Right renal pelvis (tissue), 4 donors: ENCODE results near the gene CSF3. TPM values are rescaled to one million over a fixed set of nuclear protein-coding genes. Genes with fewer than 3 reads are reported as not detected.

ENCODE experiments used
- DNase-seq, 4 donors: peaks; one replicate each; pipeline ENCODE4 v3.0.0-alpha.2; 2013; ENCODE audit warnings: low read depth in 4 of 4, low spot score in 3 of 4, missing footprints in 1 of 4
- polyA plus RNA-seq, 4 donors: library from polyadenylated mRNA; unstranded; fragments of 120-200 nt; gene quantifications; one replicate each; pipeline ENCODE4 v1.2.1, GENCODE V29; 2013; ENCODE audit not compliant: insufficient read length in 4 of 4

Gene CSF3
- polyA plus RNA-seq, 4 donors, result not detected

DNA sequence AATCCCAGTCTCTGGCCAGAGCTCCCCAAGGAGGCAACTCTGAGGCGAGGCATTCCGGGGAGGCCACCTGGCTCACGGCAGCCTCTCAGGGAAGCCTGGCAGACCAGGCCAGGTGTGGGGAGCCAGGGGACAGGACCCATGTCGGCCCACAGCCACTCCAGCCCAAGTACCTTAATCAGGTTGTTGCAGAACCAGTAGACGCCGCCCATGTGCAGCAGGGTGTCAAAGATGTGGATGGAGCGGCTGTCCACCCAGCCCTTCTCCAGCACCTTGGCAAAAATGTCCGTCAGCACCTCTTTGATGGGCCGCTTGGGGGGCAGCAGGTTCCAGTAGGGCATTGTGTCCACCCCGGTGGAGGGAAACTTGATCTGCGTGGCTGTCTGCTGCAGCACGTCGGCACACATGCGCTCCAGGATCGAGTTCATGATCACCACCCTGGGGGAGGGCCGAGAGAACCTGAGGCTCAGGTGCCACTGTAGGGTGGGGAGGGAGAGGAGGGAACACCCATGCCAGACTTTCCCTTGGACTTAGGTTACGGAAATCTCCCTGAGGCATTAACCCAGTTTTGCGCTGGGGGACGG lies 7.8 kb downstream of the CSF3 start:
- DNase-seq, result no peak

DNA sequence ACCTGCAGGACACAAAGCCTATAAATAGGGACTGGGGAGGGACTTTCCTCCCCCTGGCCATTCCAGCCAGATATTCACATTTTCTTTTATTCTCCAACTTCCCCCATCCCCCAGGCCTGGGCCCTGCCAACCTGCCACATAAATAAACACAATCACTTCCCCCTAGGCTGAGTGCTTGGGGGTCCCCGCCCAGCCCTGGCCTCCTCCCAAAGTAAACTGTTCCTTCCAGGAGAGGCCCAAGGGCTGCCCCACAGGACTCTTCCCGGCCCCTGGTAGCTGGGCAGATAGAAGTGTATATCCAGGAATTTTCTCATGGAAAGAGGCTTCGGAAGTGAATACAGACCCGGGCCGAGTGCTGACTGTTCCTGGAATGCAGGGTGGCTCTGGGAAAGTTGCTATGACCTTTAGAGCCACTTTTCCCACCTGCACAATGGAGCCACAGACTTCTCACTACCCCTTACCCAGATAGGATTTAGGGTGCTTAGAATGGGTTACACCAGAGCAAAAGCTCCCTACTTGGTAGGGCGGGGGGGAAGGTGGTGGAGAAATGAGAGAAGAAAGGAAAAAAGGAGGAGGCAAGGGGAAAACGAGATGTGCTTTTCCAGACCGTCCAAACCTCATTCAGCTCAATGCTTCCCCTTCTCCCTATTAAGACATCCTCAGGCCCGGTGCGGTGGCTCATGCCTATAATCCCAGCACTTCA lies 8.5 kb downstream of the CSF3 start:
- DNase-seq, result no peak

DNA sequence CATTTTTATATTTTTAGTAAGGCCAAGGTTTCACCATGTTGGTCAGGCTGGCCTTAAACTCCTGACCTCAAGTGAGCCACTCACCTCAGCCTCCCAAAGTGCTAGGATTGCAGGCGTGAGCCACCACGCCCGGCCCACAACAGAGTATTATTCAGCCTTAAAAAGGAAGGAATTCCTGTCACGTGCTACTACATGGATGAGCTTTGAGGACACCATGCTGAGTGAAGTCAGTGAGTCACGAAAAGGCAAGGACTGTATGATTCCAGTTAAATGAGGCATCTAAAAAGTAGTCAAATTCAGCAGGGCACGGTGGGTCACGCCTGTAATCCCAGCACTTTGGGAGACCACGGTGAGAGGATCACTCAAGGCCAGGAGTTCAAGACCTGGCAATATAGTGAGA lies 9.7 kb downstream of the CSF3 start:
- DNase-seq, result no peak

DNA sequence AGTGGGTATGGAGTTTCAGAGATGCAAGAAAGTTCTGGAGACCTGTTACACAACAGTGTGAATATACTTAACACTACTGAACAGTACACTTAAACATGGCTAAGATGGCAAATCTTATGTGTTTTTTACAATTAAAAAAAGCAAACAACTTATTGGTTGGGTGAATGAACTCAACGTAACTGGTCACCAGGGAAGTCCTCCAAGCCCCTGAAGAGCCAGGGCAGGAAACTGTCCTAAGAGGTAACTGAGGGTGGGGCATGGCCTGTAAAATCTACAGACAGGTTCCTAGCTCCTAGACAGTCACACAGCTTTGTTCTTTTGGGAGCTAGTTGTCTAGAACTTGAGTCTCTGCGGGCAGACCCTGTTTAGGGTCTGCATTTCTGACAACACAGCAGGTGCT lies 10.3 kb downstream of the CSF3 start:
- no peak for DNase-seq

DNA sequence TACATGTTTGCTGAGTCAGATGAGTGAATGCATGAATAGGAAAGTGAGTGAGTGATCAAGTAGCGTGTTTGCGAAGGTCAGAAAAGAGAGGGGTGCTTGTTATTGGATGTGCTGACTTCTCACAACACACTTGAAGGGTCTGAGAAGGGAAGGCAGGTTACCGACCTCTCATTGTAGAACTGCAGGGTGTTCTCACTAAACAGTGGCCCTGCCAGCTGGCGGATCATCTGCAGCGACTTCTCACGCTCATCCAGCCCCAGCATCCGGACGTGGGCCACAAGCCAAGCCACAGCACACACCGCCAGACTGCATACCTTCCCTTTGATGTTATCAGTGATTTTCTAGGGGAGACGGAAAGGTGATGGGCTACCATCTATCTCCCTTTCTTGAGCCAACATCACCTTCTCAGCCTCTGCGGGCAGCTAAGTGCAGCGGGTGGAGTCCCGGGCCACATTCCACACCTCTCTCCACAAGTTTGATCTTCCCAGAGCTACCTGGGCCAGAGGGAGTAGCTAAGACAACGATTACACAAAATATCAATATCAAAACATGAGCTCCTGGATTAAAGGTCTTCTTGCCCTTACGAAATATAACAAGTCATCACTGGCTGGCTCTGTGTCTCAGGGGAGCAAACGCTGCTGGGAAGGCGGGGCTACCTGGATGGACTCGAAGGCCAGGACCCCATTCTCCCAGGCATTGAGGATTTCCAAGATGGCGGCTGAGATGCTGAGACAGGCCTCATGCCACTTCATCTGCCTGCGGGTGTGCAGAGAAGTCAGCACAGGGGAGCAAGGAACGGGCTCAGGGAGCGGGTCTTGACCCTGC lies 11.0 kb downstream of the CSF3 start:
- no peak for DNase-seq

DNA sequence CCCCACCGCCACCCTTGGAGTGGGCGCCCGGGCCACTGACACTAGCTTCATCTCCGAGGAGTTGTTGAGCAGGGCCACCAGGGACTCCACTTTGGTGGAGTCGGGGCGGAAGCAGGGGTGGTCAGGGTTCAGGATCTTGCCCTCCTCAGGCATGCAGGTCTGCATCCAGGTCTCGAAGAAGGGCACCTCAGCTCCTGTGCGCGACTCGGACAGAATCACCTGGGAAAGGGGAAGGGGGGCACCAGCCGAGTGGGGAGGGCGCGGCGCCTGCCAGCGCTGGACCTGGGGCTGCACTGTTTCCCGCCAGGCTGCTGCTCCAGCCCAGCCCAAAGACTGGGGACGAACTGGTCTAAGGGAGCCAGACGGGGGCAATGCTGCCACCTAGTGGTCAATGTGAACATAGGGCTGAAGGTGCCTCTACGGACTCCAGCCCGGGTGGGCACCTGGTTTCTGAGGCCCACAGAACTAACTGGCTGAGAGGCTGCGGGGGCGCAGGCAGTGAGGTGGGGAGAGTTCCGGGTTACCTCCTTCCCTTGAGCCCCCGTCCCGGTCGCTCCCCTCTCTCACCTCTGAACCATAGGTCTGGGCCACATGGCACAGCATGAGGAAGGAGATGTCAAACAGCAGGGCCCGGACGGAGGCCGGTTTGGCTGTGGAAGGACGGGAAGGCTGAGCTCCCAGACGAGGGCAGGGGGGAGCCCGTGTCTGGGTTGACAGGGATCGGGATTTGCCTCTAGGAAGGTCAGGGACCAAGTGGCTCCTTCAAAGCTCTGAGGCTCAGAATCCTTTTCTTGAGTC lies 11.8 kb downstream of the CSF3 start:
- peak; percentile 52 to 72 (median 66) for DNase-seq

DNA sequence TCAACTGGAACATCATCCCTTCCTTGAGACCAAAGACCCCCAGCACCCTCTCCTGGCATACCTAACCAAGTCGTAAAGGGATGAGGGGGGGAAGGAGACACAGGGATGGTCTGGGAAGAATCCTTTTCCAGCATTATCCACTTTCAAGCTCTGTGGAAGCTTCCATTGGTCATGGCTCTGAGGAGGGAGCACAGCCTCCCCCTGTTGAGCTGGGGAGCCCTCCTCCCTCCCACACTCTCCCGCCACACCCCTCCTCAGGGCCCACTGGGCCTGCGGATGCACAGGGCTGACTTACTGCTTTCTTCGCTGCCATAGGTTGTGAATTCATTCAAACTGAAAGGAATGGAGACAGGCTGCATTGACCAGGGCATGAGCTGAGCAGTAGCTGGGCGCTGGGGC lies 12.4 kb downstream of the CSF3 start:
- no peak for DNase-seq

DNA sequence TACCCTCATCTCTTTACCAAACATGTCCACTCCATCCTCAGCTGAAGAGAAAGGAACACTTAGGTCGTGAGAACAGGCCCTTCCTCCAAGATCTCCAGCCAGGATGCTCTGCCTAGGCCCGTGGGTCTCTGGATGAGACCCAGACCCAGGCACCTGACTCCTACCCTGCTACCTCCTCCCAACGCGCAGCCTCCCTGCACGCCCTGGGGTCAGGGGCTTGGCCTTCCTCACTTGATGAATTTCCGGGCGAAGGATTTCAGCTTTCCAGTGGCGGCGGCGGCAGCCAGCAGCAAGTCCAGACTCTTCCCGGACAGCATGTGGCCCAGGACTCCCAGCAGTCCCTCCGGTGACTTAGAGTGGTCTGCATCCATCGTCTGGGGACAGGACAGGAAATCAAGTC lies 13.4 kb downstream of the CSF3 start:
- DNase-seq, result no peak

DNA sequence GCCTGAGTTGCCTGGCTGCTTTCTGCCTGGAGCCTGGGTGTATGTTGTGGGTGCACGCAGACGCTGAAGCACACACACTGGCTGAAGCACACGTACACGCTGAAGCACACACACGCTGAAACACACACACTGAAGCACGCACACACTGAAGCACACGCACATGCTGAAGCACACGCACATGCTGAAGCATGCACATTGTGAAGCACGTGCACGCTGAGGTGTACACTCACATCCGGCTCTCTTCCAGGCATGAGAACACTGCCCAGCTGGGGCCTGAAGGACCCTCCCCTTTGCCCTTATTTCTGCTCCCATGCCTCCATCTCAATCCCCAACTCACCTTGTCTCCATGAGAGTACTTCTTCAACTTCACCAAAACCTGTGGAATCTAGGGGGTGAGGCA lies 16.5 kb downstream of the CSF3 start:
- DNase-seq, result no peak

DNA sequence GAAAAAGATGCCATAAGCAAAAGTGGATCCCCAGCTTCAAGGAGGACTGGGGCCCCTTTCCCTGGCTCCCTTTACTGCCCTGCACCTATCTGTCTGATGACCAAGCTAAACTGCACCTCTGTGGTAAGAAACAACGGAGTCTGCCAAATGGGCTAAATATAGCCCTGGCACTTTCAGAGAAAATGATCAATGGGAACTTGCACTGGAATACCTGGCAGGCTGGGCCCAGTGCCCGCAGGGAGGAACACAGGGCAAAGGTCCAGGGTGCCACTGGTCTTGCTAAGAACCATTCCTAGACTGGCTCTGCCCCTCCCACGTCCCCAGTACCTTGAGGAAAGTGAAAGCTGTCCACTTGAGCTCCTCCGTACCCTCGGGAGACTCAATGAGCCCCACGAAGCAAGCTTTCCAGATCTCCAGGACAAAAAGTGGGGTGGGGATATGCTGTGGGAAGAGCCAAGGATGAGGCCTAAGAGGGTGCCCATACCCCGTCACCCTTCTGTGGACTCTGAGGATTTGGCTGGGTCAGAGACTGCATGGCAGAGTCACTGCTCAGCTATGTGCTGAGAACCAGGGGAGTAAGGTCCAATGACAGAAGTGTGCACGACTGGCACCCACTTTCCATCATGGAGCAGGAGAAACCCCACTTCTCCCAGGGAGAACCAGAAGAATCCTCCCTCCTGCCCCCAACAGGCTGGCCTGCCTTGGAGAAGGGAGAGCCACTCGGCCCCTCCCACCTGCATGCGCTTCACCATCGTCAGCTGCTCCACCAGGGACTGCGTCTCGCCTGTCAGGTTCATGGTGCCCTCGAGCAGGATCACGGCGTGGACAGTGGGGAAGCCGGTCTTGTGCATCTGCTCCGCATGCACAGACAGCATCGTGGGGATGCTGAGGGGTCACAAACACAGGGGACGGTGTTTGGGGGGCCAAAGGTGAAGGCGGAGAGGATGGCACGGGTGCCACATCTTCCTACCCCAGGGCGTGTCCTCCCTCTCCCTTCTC lies 17.4 kb downstream of the CSF3 start:
- DNase-seq, result no peak

DNA sequence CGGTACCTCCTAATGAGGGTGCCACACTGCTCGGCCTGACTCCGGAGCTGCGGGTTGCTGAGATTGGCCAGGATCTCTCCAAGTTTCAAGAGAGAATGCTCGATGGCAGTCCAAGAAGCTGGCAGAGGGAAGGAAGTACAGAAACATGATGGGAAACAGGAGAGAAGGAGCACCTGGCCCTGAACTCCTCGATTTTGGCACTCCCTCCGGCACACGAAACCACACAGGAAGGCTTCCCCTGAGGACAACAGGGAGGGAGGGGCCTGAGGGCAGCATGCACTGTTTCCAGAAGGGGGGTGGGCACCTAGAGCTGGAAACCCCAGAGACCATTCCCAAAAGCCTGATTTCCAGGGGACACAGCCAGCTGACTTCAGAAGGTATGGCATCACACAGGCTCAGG lies 18.1 kb downstream of the CSF3 start:
- DNase-seq, result no peak

DNA sequence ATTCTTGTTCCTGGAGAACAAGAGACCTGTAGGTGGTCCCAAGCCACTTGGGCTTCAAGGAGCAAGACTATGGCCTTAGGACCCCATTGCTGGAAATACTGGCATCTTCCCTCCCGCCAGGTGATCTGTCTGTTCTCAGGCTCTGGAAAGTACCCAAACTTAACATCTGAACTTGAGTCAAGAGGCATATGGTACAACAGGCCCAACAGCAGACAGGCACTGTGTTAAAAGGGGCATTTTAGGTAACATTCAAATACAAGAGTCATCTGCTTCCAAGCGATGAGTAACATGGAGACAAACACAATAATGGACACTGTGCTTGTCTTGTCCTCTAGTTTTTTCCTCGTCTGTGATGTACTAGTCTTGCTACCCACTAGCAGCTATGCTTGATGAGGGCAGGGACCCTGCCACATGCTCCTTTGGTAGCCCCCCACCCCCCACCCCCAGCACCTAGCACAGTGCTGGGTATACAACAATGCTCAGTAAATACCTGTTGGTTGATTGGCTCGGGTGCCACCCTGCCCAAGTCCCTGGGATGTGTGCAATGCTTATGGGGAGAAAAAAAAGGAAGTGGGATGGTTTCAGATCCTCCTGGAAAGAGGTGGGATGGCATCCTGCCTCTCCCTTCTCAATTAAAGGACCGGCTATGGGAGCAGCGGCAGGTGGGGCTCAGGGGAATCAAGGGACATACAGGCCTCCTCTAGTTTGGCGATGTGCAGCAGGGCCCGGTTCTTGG lies 19.4 kb downstream of the CSF3 start:
- DNase-seq, result no peak

DNA sequence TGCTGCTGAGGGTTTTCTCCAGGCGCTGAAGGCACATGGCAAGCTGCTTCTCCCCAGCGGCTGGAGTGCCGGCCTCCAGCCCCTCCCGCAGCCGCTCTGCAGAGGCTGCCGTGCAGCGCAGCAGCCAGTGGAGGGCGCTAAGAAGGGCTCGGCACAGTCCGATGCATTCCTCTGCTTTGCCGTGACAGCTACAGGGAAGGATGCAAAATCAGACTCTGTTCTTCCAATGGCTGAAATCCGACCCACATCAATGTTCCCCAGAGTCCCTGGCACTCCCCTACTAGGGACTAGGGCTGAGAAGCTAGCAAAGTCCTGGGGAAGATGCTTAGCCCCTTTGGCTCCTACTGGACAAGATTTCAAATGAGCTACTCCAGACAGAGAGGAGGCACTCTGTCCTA lies 19.9 kb downstream of the CSF3 start:
- DNase-seq, result no peak

DNA sequence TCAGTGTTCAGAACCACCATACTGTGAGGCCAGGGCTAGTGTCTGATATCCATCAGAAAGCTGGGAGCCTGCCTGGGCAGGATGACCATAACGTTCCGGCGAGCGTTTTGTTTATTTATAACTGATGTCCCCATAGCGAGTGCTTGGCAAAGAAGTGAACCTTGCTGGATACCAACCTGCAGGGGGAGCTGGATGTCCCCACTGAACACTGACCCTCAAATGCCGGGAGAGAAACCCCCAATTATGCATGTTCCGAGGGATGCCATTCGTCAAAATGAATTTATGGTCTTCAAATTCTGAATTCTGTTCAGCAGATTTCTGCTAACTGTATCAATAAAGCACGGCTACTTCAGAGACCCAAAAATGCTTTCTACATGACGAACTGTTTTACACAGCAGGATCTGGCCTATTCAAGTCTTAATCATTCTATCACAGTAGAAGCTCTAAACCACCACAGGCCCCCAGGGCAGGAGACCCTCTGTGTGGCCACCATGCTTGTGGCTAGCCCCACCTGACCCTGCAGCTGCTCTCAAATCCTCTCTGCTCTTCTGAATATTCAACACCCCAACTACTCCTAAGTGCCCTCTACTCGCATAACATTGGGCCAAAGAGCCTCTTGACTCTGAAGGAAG lies 23.8 kb downstream of the CSF3 start:
- peak in 2 of 4 donors; percentile 59 to 64 for DNase-seq

DNA sequence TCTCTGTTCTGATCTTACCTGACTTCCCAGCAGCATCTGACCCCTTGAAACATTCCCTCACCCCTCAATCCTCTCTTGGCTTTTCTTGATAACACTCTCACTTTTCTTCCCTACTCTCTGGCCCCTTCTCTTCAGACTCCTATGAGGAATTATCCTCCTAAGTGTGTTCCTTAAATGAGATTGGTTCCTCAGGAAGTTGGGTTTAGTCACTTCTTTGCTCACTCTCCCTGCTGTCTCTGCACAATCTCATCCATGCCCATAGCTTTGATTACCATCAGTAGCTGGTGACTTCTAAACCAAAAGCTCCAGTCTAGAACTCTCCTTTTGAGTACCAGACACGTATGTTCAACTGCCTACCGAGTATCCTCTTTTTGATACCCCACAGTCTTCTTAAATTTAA lies 26.0 kb downstream of the CSF3 start:
- no peak for DNase-seq

DNA sequence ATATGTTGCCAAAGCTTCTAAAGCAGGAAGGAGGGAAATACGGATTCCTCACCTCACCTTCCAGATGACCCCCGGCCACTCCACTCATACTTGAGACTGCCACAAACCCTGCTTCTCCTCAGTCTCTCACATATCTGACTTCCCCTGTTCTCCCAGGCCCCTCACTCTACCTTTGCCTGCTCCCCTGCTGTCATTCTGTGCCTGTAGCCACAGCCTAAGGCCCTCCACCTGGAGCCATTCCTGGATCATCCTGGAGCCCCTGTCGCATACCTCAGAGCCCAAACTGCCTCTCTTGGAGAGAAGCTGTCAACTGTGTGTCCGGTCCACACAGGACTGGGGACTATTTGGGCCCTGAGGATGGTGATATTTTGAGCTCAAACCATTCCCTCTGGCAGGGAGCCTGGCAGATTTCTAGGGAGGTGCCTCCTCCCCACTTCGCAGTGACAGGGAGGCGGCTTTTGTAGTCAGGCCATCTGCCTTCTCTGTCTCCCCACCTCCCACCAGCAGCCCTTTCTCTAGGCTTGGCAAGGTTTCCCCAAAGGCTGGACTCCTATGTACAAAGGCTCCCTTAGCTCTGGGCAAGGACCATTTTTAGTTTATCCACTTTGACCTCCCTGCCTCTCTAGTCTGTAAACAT lies 41.3 kb downstream of the CSF3 start:
- no peak for DNase-seq

DNA sequence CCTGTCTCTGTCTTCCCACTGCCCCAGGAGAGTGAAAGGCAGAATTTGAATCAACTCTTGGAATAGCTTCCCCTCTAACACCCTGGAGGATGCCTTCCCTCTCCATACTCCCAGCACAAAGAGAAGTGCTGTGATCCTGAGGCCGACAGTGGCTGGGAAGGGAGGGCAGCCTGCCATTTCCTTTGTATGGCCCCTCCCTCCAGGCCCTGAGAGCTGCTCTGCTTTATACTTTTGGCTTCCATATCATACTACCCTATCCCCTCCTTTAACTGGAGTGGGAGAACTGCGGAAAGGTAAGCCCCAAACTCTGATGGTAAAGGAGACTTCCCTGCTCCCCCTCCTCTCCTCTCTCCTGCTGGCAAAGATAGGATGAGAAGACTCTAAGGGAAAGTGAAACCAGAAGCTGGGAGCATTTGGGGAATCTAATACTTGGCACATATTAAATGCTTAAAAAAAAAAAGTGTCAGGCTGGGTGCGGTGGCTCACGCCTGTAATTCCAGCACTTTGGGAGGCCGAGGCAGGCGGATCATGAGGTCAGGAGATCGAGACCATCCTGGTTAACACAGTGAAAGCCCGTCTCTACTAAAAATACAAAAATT lies 43.0 kb downstream of the CSF3 start:
- DNase-seq, result no peak

DNA sequence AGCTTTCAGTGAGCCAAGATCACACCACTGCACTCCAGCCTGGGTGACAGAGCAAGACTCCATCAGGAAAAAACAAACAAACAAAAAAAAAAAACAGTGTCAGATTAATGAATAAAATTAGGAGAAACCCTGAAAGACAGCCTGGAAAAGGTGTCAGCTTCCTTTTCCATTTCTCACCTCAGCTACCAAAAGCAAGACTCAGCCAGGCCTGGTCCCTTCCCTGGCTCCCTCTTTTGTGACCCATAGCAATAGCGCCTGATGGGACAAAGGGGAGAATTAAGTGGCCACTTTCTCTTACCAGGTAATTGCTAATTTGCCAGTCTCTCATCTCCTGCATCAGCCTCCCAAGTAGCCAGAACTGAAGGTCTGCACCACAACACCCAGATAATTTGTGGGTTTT lies 43.6 kb downstream of the CSF3 start:
- no peak for DNase-seq
